Gastroesophageal sphincter (tissue), 4 donors: ENCODE results near the gene PRXL2B. TPM values are rescaled to one million over a fixed set of nuclear protein-coding genes. Genes with fewer than 3 reads are reported as not detected.
"Not testable (repeated sequence)": the region's sequence is repeated elsewhere in the genome, so short reads cannot be mapped to it uniquely, and the experiment has no call there.

Experiments used
- ATAC-seq: fragments of 150-250 bp; one replicate; pipeline ENCODE4 v1.9.1; 2016; ENCODE audit warnings: mild to moderate bottlenecking, moderate library complexity
- H3K27ac ChIP-seq, 4 donors: fragments of 200-600 bp; sonication (generic) in 3 of 4; 1 replicate in 3 of 4; 2 replicates in 1 of 4; pipeline ENCODE4 v1.5.1; 2016 to 2019
- H3K27me3 ChIP-seq: fragments of 200-600 bp; sonication (generic); one replicate; pipeline ENCODE4 v1.5.1; 2019
- H3K36me3 ChIP-seq, 2 donors: fragments of 200-600 bp; sonication (generic); one replicate each; pipeline ENCODE4 v1.5.1; 2019; ENCODE audit warnings: control low read depth in 1 of 2
- H3K4me1 ChIP-seq, 3 donors: fragments of 200-600 bp; sonication (generic); 1 replicate in 2 of 3; 2 replicates in 1 of 3; pipeline ENCODE4 v1.5.1; 2016 to 2019; ENCODE audit warnings: control low read depth in 2 of 3
- H3K4me3 ChIP-seq, 2 donors: fragments of 200-600 bp; sonication (generic); one replicate each; pipeline ENCODE4 v1.5.1; 2019; ENCODE audit warnings: mild to moderate bottlenecking in 1 of 2, moderate library complexity in 1 of 2
- H3K9me3 ChIP-seq, 3 donors: fragments of 200-600 bp; sonication (generic); one replicate each; pipeline ENCODE4 v1.5.1; 2017 to 2019; ENCODE audit warnings: control low read depth in 2 of 3
- CTCF ChIP-seq, 4 experiments: fragments of 200-600 bp in 2 of 4; fragments of 450-650 bp in 2 of 4; sonication (generic) in 1 of 4; IDR thresholded peaks; one replicate each; pipeline ENCODE4 v1.5.1; 2017 to 2019; ENCODE audit warnings: antibody characterized with exemption in 4 of 4, mild to moderate bottlenecking in 2 of 4, moderate library complexity in 2 of 4
- EP300 ChIP-seq: sonication (generic); formaldehyde crosslinking; IDR thresholded peaks from one replicate; pipeline ENCODE4 v1.6.1; 2017; ENCODE audit warnings: antibody characterized with exemption, mild to moderate bottlenecking
- POLR2A ChIP-seq, 2 donors: fragments of 450-650 bp; IDR thresholded peaks; one replicate each; pipeline ENCODE4 v1.6.1; 2017; ENCODE audit warnings: antibody characterized with exemption in 2 of 2, mild to moderate bottlenecking in 2 of 2, moderate library complexity in 1 of 2
- POLR2AphosphoS5 ChIP-seq: sonication (generic); formaldehyde crosslinking; IDR thresholded peaks from one replicate; pipeline ENCODE4 v1.6.1; 2017; ENCODE audit warnings: antibody characterized with exemption
- WGBS, 2 donors: methylation state at CpG; one replicate each; pipeline ENCODE4 v1.1.5; 2018; ENCODE audit warnings: low coverage in 1 of 2; 5-methylcytosine and 5-hydroxymethylcytosine counted together
- total RNA-seq, 4 donors: library from RNA; depleted of rRNA; stranded (reverse); fragments of >200 nt; gene quantifications; one replicate each; pipeline ENCODE4 v1.1.0, GENCODE V29; 2016

The PRXL2B gene
- total RNA-seq, 4 donors from 2014 or later: 6.5 to 24.1 (median 14.0) TPM

- 76 to 100% methylated on average over 3 to 13 of the region's 13 CpGs for WGBS, 2 donors
- Histone ChIP-seq H3K27ac (no peak overlapping the region), H3K4me3 (no peak overlapping the region), H3K9me3 (no peaks in the 10 kb centered on the region), H3K4me1 (peaks cover 0 to 16% (median 4%) of the 10 kb centered on the region in 3 donors), H3K27me3 (peaks cover 81% of the 10 kb centered on the region), H3K36me3 (no peaks in the 10 kb centered on the region)
- no peak for TF ChIP-seq EP300
- no peak for TF ChIP-seq POLR2AphosphoS5
- TF ChIP-seq CTCF (IDR thresholded peaks at IDR 0.05): no peak
- TF ChIP-seq POLR2A (IDR thresholded peaks at IDR 0.05): no peak
- no peak for ATAC-seq
Measured at GRCh38 chr1:2624735-2625300, 38.2 kb downstream of the PRXL2B start.

GRCh38 chr1:2625311-2625710, 38.7 kb downstream of the PRXL2B start:
- H3K4me1 ChIP-seq: peaks cover 0 to 16% (median 4%) of the 10 kb centered on the region in 3 donors
- TF ChIP-seq EP300: no peak
- TF ChIP-seq CTCF (IDR thresholded peaks at IDR 0.05): no peak
- TF ChIP-seq POLR2AphosphoS5: no peak
- TF ChIP-seq POLR2A (IDR thresholded peaks at IDR 0.05): no peak
- H3K27me3 ChIP-seq: peaks cover 85% of the 10 kb centered on the region
- no peaks in the 10 kb centered on the region for H3K9me3 ChIP-seq
- H3K4me3 ChIP-seq: no peak overlapping the region
- WGBS, 2 donors: 71 to 100% methylated on average over 1 to 5 of the region's 10 CpGs
- no peak for ATAC-seq
- no peaks in the 10 kb centered on the region for H3K36me3 ChIP-seq
- H3K27ac ChIP-seq: no peak overlapping the region

GRCh38 chr1:2625748-2626147, 39.2 kb downstream of the PRXL2B start:
- not testable (repeated sequence) for ATAC-seq

GRCh38 chr1:2627746-2628145, 41.2 kb downstream of the PRXL2B start:
- 8% methylated on average over 2 of the region's 6 CpGs; no CpG with 5 or more reads in 1 of the 2 donors for WGBS, 2 donors
- Histone ChIP-seq H3K27me3 (peaks cover 93% of the 10 kb centered on the region), H3K9me3 (no peaks in the 10 kb centered on the region), H3K4me1 (peaks cover 0 to 16% (median 4%) of the 10 kb centered on the region in 3 donors), H3K4me3 (no peak overlapping the region), H3K36me3 (no peaks in the 10 kb centered on the region), H3K27ac (no peak overlapping the region)
- ATAC-seq: no peak
- no peak for TF ChIP-seq EP300
- no peak for TF ChIP-seq CTCF (IDR thresholded peaks at IDR 0.05)
- no peak for TF ChIP-seq POLR2A (IDR thresholded peaks at IDR 0.05)
- TF ChIP-seq POLR2AphosphoS5: no peak

More at GRCh38 chr1:2625748-2626147, 39.2 kb downstream of the PRXL2B start:
- not testable (repeated sequence) for H3K27ac ChIP-seq, H3K36me3 ChIP-seq, H3K4me3 ChIP-seq, H3K9me3 ChIP-seq
- Histone ChIP-seq H3K27me3 (peaks cover 85% of the 10 kb centered on the region), H3K4me1 (peaks cover 0 to 16% (median 4%) of the 10 kb centered on the region in 3 donors)
- WGBS, 2 donors: 57 to 73% methylated on average over 5 to 6 of the region's 7 CpGs

- no CpG with 5 or more reads among the region's 46 CpGs for WGBS, 2 donors
- no peaks in the 10 kb centered on the region for H3K36me3 ChIP-seq
- H3K9me3 ChIP-seq: no peaks in the 10 kb centered on the region
- peaks cover 99% of the 10 kb centered on the region for H3K27me3 ChIP-seq
- no peak overlapping the region for H3K4me3 ChIP-seq
- no peak for ATAC-seq
- no peak overlapping the region for H3K27ac ChIP-seq
- peaks cover 0 to 20% (median 4%) of the 10 kb centered on the region in 3 donors for H3K4me1 ChIP-seq
- TF ChIP-seq EP300: no peak
- TF ChIP-seq CTCF (IDR thresholded peaks at IDR 0.05): no peak
- no peak for TF ChIP-seq POLR2AphosphoS5
- TF ChIP-seq POLR2A (IDR thresholded peaks at IDR 0.05): no peak
Measured at GRCh38 chr1:2628191-2628932, 41.8 kb downstream of the PRXL2B start.
